A673 (cell line): ENCODE results near the gene TMEM170A. TPM values are rescaled to one million over a fixed set of nuclear protein-coding genes. Genes with fewer than 3 reads are reported as not detected.

ENCODE experiments used
- BruUV-seq: library from RNA; stranded (reverse); fragments of 400-500 nt; replicated peaks from 2 replicates; lab custom pipeline; 2021; lab: Mats Ljungman, UMichigan
- CTCF ChIA-PET: fragments of 300-600 bp; sonication (Branson Sonifier 250); formaldehyde crosslinking; loops from one replicate; lab custom pipeline; 2022; ENCODE audit warnings: antibody characterized with exemption; lab: Charles Lee
- POLR2A ChIA-PET: fragments of 300-600 bp; sonication (Branson Sonifier 250); formaldehyde crosslinking; loops from one replicate; lab custom pipeline; 2022; ENCODE audit warnings: antibody characterized with exemption; ENCODE audit not compliant: low non-redundant PET; lab: Charles Lee
- DNase-seq: peaks from one replicate; pipeline ENCODE4 v3.0.0-alpha.2; 2015; ENCODE audit warnings: low spot score
- H3K27ac ChIP-seq: fragments of 200-600 bp; sonication (generic); 2 replicates; pipeline ENCODE4 v1.5.1; 2016; ENCODE audit warnings: mixed run types, low read depth, mild to moderate bottlenecking, mixed read lengths, antibody characterized with exemption, low read length; ENCODE audit not compliant: poor library complexity, severe bottlenecking
- H3K27me3 ChIP-seq: fragments of 200-600 bp; sonication (generic); replicated peaks from 2 replicates; pipeline ENCODE4 v1.6.1; 2017; ENCODE audit warnings: mixed run types, low read depth, mild to moderate bottlenecking, mixed read lengths, antibody characterized with exemption, low read length; ENCODE audit not compliant: insufficient read depth, poor library complexity
- H3K36me3 ChIP-seq: fragments of 200-600 bp; sonication (generic); 2 replicates; pipeline ENCODE4 v1.6.1; 2016; ENCODE audit warnings: mixed run types, mild to moderate bottlenecking, mixed read lengths, antibody characterized with exemption, low read length; ENCODE audit not compliant: insufficient read depth, poor library complexity, severe bottlenecking
- H3K4me1 ChIP-seq: fragments of 200-600 bp; sonication (generic); 2 replicates; pipeline ENCODE4 v1.6.1; 2017; ENCODE audit warnings: mixed run types, mild to moderate bottlenecking, mixed read lengths, antibody characterized with exemption, low read length; ENCODE audit not compliant: insufficient read depth, poor library complexity, severe bottlenecking
- H3K4me3 ChIP-seq: fragments of 200-600 bp; sonication (generic); 2 replicates; pipeline ENCODE4 v1.5.1; 2016; ENCODE audit warnings: low read depth, mixed run types, mild to moderate bottlenecking, mixed read lengths, low read length; ENCODE audit not compliant: poor library complexity, severe bottlenecking
- H3K9me3 ChIP-seq: fragments of 200-600 bp; sonication (generic); 2 replicates; pipeline ENCODE4 v1.6.1; 2016; ENCODE audit warnings: mixed run types, low read depth, mild to moderate bottlenecking, mixed read lengths, antibody characterized with exemption, low read length; ENCODE audit not compliant: poor library complexity, severe bottlenecking
- CTCF ChIP-seq: fragments of 300-800, 200-600 bp; sonication (generic); conservative IDR thresholded peaks from 2 replicates; pipeline ENCODE4 v1.5.1; 2017; ENCODE audit warnings: low read depth, mild to moderate bottlenecking, antibody characterized with exemption, low read length, moderate library complexity, mixed read lengths
- EZH2 ChIP-seq: fragments of 200-600 bp; sonication (generic); IDR thresholded peaks from 2 replicates; pipeline ENCODE4 v1.6.1; 2017; ENCODE audit warnings: borderline replicate concordance, low read depth, mild to moderate bottlenecking, mixed read lengths, antibody characterized with exemption, low read length; ENCODE audit not compliant: poor library complexity, severe bottlenecking
- intact Hi-C: fragments of 100-400 bp; cut with micrococcal nuclease; formaldehyde crosslinking; loops from one replicate; pipeline ENCODE4 v1.10.0; 2022; ENCODE audit not compliant: unreplicated experiment
- total RNA-seq: library from RNA; stranded (reverse); gene quantifications from 2 replicates; pipeline ENCODE4 v1.2.3, GENCODE V29; 2021

TMEM170A gene
- total RNA-seq, 1 experiment from 2014 or later: 25.9 TPM

- H3K4me1 ChIP-seq: no peaks in the 10 kb centered on the region
- intact Hi-C loops: no loop called here
These were observed 15.0 kb upstream of the TMEM170A start for GRCh38 chr16:75479421-75479990.

GRCh38 chr16:75478480-75479345 is 14.2 kb upstream of the TMEM170A start:
- no peak for DNase-seq
- H3K27ac ChIP-seq: no peak overlapping the region
- ChIA-PET CTCF (no interaction called here), POLR2A (no interaction called here)
- H3K27me3 ChIP-seq: no peaks in the 10 kb centered on the region
- no peak overlapping the region for H3K4me3 ChIP-seq
- BruUV-seq: no TSS peak
- no peaks in the 10 kb centered on the region for H3K4me1 ChIP-seq
- no peaks in the 10 kb centered on the region for H3K9me3 ChIP-seq
- TF ChIP-seq CTCF: no peak
- TF ChIP-seq EZH2: no peak
- H3K36me3 ChIP-seq: no peaks in the 10 kb centered on the region
- intact Hi-C loops: no loop called here

More at GRCh38 chr16:75479421-75479990, 15.0 kb upstream of the TMEM170A start:
- Histone ChIP-seq H3K27me3 (no peaks in the 10 kb centered on the region), H3K9me3 (no peaks in the 10 kb centered on the region), H3K27ac (no peak overlapping the region), H3K36me3 (no peaks in the 10 kb centered on the region), H3K4me3 (no peak overlapping the region)
- no TSS peak for BruUV-seq
- no peak for TF ChIP-seq CTCF
- no peak for TF ChIP-seq EZH2
- DNase-seq: no peak
- POLR2A ChIA-PET: no interaction called here
- CTCF ChIA-PET: no interaction called here

- Histone ChIP-seq H3K27me3 (no peaks in the 10 kb centered on the region), H3K27ac (no peak overlapping the region), H3K4me1 (no peaks in the 10 kb centered on the region), H3K4me3 (no peak overlapping the region), H3K9me3 (no peaks in the 10 kb centered on the region), H3K36me3 (no peaks in the 10 kb centered on the region)
- intact Hi-C loops: no loop called here
- no peak for DNase-seq
- TF ChIP-seq CTCF: no peak
- no peak for TF ChIP-seq EZH2
- POLR2A ChIA-PET: no interaction called here
- CTCF ChIA-PET: no interaction called here
- BruUV-seq: no TSS peak
These were observed 13.4 kb upstream of the TMEM170A start for GRCh38 chr16:75477680-75478473.
